ENCODE measurements around the gene KLHL22. TPM values are rescaled to one million over a fixed set of nuclear protein-coding genes. Genes with fewer than 3 reads are reported as not detected.

KLHL22 gene
- total and polyA plus RNA-seq, 2 donors (not counting 1 experiment from before 2014, with no cell fraction given) = 17.4 to 35.3 TPM

DNA sequence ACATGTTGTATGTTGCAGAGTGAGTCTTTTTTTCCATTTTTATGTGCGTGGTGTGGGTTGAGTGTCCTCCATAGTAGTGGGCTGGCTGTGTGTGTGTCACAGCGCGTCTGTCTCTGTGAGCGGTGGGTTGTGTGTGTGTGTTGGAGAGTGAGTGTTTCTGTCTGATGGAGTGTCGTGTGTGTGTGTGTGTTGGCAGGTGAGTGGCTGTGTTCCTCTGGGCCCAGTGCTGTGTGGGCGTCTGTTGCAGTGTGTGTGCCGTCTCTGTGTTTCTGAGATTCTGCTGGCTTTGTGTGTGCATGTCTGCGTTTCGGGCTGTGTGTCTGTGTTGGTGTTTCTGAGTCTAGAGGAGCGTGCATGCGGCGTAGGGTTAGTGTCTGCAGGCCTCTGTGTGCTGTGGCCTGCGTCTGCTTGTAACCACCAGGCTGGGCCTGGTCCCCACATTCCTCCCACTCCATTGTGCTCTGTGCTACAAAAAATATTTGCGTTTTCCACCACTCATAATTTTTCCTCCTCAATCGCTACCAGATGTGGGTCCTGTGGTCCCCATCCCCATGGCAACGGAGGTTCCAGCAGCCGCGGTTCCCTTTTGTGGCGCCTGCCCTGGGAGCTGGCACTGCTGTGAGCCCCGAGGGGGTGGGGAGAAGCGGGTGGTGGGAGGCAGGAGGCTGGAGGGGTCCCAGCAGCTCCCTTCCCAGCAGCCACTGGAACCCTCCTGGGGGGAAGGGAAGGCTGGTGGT lies 73.2 kb downstream of the KLHL22 start:
- DNase-seq (ENCODE audit: low read depth in 2 of 2) = peak in 1 of 2 donors; percentile 66
- Histone ChIP-seq H3K9ac (ENCODE audit: insufficient read depth, low read length) (no peak overlapping the region), H3K4me1 (ENCODE audit: control insufficient read depth, extremely low read depth, insufficient read depth, low read length) (peaks cover 14% of the 10 kb centered on the region), H3K27ac (ENCODE audit: insufficient read depth, low read length) (peak overlapping the region; percentile 59), H4K20me1 (ENCODE audit: control insufficient read depth, extremely low read depth, insufficient read depth, low read length) (no peaks in the 10 kb centered on the region), H2AFZ (ENCODE audit: low read length) (no peak overlapping the region), H3K4me3 (replicated peaks in 1 of 4; ENCODE audit: control extremely low read depth in 1 of 4, insufficient read depth in 1 of 4, low read depth in 3 of 4, low read length in 4 of 4) (no peak overlapping the region), H3K9me3 (ENCODE audit: control insufficient read depth, insufficient read depth, low read depth, low read length) (no peaks in the 10 kb centered on the region), H3K36me3 (ENCODE audit: control insufficient read depth, insufficient read depth, low read length) (peaks cover 6% of the 10 kb centered on the region), H3K79me2 (ENCODE audit: control insufficient read depth, insufficient read depth, low read length) (no peaks in the 10 kb centered on the region), H3K4me2 (ENCODE audit: extremely low read depth, insufficient read depth, low read length) (peak overlapping the region; percentile 8), H3K27me3 (ENCODE audit: control insufficient read depth, insufficient read depth, low read length) (no peaks in the 10 kb centered on the region)
- TF ChIP-seq, protein P1, sequence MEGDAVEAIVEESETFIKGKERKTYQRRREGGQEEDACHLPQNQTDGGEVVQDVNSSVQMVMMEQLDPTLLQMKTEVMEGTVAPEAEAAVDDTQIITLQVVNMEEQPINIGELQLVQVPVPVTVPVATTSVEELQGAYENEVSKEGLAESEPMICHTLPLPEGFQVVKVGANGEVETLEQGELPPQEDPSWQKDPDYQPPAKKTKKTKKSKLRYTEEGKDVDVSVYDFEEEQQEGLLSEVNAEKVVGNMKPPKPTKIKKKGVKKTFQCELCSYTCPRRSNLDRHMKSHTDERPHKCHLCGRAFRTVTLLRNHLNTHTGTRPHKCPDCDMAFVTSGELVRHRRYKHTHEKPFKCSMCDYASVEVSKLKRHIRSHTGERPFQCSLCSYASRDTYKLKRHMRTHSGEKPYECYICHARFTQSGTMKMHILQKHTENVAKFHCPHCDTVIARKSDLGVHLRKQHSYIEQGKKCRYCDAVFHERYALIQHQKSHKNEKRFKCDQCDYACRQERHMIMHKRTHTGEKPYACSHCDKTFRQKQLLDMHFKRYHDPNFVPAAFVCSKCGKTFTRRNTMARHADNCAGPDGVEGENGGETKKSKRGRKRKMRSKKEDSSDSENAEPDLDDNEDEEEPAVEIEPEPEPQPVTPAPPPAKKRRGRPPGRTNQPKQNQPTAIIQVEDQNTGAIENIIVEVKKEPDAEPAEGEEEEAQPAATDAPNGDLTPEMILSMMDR (conservative IDR thresholded peaks at IDR 0.05 in 1 of 2, IDR thresholded peaks at IDR 0.05 in 1 of 2; ENCODE audit: low read depth in 1 of 2, low read length in 2 of 2) = no peak
- no peak for TF ChIP-seq EZH2 (IDR thresholded peaks at IDR 0.05; ENCODE audit: low read length, missing control alignments)

DNA sequence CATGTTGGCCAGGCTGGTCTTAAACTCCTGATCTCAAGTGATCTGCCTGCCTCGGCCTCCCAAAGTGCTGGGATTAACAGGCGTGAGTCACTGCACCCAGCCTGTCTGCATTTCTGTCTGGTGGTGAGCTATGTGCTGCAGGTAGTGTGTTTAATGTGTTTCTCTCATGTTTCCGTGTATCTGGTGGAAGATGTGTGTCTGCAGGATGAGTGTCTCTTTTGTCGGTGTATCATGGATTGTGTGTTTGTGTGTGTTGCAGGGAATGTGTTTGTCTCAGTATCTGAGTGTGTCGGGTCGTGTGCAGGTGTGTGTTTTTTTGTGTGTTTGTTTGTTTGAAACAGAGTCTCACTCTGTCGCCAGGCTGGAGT lies 74.1 kb downstream of the KLHL22 start:
- H3K9ac ChIP-seq (ENCODE audit: insufficient read depth, low read length) = no peak overlapping the region
- no peak overlapping the region for H2AFZ ChIP-seq (ENCODE audit: low read length)
- DNase-seq (ENCODE audit: low read depth in 2 of 2) = no peak
- H3K4me1 ChIP-seq (ENCODE audit: control insufficient read depth, extremely low read depth, insufficient read depth, low read length) = peaks cover 14% of the 10 kb centered on the region
- no peaks in the 10 kb centered on the region for H3K79me2 ChIP-seq (ENCODE audit: control insufficient read depth, insufficient read depth, low read length)
- no peak overlapping the region for H3K27ac ChIP-seq (ENCODE audit: insufficient read depth, low read length)
- TF ChIP-seq EZH2 (IDR thresholded peaks at IDR 0.05; ENCODE audit: low read length, missing control alignments) = no peak
- TF ChIP-seq, protein P1 (conservative IDR thresholded peaks at IDR 0.05 in 1 of 2, IDR thresholded peaks at IDR 0.05 in 1 of 2; ENCODE audit: low read depth in 1 of 2, low read length in 2 of 2) = no peak
- no peaks in the 10 kb centered on the region for H3K9me3 ChIP-seq (ENCODE audit: control insufficient read depth, insufficient read depth, low read depth, low read length)
- no peak overlapping the region for H3K4me3 ChIP-seq (replicated peaks in 1 of 4; ENCODE audit: control extremely low read depth in 1 of 4, insufficient read depth in 1 of 4, low read depth in 3 of 4, low read length in 4 of 4)
- no peaks in the 10 kb centered on the region for H4K20me1 ChIP-seq (ENCODE audit: control insufficient read depth, extremely low read depth, insufficient read depth, low read length)
- H3K36me3 ChIP-seq (ENCODE audit: control insufficient read depth, insufficient read depth, low read length) = peaks cover 5% of the 10 kb centered on the region
- H3K27me3 ChIP-seq (ENCODE audit: control insufficient read depth, insufficient read depth, low read length) = no peaks in the 10 kb centered on the region
- no peak overlapping the region for H3K4me2 ChIP-seq (ENCODE audit: extremely low read depth, insufficient read depth, low read length)

DNA sequence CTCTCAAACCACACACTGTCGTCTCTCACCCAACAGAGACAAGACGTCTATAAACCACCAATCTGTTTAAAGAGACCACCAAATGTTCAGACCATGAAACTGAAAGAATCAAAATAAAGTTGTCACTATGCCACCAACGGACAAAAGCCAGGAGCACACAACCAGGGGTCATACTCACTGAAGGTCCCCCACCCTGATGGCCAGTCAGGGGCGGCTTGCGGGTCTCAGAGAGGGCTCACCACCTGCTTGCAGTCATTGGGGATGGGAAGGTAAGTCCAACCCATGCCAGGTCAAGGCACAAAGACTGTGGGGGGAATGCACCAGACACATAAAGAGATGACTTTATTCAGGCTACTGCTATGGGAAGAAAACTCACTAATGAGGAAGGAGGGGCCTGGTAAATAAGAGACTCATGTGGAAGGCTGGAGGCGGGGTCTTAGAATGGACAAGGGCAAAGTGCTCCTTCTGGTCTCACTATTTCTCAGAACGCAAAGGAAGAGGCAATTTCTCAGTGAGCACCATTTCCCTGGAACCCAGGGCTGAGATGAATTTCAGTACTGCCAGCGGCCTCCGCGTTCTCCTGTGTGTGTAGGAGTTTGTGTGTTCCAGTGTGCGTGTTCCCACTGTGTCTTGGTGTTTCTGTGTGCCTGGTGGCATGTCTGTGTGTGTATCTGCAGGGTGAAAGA lies 75.3 kb downstream of the KLHL22 start:
- H3K36me3 ChIP-seq (ENCODE audit: control insufficient read depth, insufficient read depth, low read length) = peaks cover 5% of the 10 kb centered on the region
- no peak for TF ChIP-seq EZH2 (IDR thresholded peaks at IDR 0.05; ENCODE audit: low read length, missing control alignments)
- TF ChIP-seq, protein P1 (conservative IDR thresholded peaks at IDR 0.05 in 1 of 2, IDR thresholded peaks at IDR 0.05 in 1 of 2; ENCODE audit: low read depth in 1 of 2, low read length in 2 of 2) = no peak
- peaks cover 14% of the 10 kb centered on the region for H3K4me1 ChIP-seq (ENCODE audit: control insufficient read depth, extremely low read depth, insufficient read depth, low read length)
- no peak overlapping the region for H3K4me2 ChIP-seq (ENCODE audit: extremely low read depth, insufficient read depth, low read length)
- DNase-seq (ENCODE audit: low read depth in 2 of 2) = no peak
- H4K20me1 ChIP-seq (ENCODE audit: control insufficient read depth, extremely low read depth, insufficient read depth, low read length) = no peaks in the 10 kb centered on the region
- no peak overlapping the region for H3K4me3 ChIP-seq (replicated peaks in 1 of 4; ENCODE audit: control extremely low read depth in 1 of 4, insufficient read depth in 1 of 4, low read depth in 3 of 4, low read length in 4 of 4)
- H3K79me2 ChIP-seq (ENCODE audit: control insufficient read depth, insufficient read depth, low read length) = no peaks in the 10 kb centered on the region
- no peak overlapping the region for H3K27ac ChIP-seq (ENCODE audit: insufficient read depth, low read length)
- H2AFZ ChIP-seq (ENCODE audit: low read length) = no peak overlapping the region
- no peak overlapping the region for H3K9ac ChIP-seq (ENCODE audit: insufficient read depth, low read length)
- H3K9me3 ChIP-seq (ENCODE audit: control insufficient read depth, insufficient read depth, low read depth, low read length) = no peaks in the 10 kb centered on the region
- H3K27me3 ChIP-seq (ENCODE audit: control insufficient read depth, insufficient read depth, low read length) = no peaks in the 10 kb centered on the region
